NCI-H2029 treated with DMSO at 0.1 percent for 48 hours (cell line): Measurements from ENCODE around the gene DHRS7B.
"Not testable (repeated sequence)": the region's sequence is repeated elsewhere in the genome, so short reads cannot be mapped to it uniquely, and the experiment has no call there.

Experiments used
- DNase-seq: peaks from one replicate; lab custom pipeline; 2025; lab: John Stamatoyannopoulos, UW

The DHRS7B gene, protein sequence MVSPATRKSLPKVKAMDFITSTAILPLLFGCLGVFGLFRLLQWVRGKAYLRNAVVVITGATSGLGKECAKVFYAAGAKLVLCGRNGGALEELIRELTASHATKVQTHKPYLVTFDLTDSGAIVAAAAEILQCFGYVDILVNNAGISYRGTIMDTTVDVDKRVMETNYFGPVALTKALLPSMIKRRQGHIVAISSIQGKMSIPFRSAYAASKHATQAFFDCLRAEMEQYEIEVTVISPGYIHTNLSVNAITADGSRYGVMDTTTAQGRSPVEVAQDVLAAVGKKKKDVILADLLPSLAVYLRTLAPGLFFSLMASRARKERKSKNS

DNA sequence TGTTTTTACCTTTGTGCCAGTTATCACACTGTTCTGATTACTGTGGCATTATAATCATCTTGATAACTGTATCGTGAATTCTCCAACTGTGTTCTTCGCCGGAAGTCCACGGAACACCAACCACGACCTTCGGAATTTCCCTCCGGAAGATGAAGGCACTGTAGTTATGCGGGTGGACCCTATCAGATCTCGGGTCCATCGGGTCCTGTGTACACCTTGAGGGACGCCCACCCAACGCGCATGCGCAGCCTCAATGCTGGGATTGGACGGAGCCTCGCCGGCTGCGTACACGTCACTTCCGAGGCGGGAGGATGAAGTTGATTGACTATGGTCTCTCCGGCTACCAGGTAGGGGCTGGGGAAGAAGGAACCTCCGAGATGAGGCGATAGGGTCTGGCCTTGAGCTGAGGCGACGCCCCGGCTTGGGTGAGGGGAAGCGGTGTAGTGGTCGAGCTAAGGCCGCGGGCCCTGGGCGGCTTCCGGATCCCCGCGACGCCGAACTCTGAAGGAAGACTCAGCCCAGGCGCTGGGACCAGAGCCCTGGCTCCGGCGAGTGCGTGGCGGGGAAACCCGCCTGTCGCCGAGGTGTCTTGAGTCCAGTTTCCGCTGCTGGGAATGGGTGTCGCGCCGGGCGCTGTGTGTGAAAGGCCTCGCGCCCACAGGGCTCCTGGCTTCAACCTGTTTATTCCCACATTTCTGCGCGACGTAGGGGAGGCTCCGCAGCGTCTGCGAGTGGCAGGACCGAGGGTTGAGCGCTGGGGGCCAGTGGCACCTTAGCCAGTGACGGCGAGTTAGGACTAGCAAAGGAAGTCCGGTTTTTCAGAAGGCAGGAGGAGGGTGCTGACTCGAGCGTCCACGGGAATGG, at the start of gene DHRS7B:
DHRS7B (plus strand) TSS at position 320 of the 864 bp plus-strand sequence; CDS start at position 328, 8 bp downstream.
- peak; percentile 57 for DNase-seq

DNA sequence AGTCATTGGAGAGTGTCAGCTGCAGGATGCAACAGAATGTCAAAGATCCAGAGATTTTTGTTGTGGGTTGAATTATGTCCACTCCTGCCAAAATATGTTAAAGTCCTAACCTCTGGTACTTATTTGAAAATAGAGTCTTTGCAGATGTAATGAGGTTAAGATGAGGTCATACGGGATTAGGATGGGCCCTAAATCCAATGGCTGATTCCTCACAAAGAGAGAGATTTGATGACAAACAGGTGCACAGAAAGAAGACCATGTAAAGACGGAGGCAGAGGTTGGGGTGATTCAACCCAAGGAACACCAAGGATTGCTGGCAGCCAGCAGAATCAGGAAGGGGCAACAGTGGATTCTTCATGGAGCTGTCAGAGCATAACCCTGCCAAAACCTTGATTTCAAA, 49.5 kb upstream of the DHRS7B start:
- no peak for DNase-seq

DNA sequence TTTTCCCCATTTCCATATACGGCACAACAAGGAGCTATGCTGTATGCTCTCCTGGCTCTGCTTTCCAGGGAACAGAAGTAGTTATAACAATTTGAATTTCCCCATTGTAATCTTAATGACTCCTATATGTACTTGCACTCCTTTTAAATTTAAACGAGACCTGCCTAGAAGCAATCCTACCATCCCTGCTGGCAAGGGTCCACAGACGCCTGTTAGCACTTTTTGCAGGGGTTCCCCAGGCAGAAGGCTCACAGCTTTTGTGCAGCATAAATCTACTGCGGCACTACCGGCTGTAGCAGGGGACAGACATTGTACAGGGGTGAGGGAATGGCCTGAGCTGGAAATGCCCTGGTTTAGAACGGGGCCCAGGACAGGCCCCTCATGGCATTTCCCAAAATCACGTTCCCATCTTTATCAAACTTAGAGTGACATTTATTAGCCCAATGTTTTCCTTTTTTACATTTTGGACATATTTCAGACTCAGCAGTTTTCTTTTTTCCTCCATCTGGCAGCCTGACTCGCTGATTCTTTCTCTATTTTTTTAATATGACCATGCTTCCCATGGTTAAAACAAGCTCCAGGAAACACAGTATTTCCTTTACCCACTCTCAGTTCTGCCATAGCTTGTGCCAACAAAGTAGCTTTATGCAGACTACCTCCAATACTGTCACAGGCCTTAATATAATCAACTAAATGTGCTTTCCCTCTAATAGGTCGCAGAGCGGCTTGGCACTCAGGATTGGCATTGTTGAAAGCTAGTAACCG, 48.6 kb upstream of the DHRS7B start:
- DNase-seq = no peak

DNA sequence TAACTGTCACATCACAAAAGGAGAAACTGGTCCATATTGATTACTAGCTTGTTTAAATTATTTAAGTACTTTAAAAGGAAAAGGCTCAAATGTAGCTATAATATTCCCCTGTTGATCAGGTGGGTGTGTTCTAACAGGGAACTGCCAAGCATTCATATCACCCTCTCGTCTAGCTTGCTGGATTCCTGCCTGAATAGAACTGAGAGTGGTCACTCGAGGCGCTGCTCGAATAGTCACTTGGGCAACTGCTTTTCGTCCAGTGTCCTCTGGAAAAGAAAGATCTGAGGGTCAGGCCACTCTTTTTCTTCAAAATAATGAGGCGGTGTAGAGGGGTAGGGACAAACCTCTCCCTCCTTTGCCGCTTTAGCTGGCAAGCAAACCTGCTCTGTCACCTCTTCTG, 47.6 kb upstream of the DHRS7B start:
- DNase-seq = no peak

DNA sequence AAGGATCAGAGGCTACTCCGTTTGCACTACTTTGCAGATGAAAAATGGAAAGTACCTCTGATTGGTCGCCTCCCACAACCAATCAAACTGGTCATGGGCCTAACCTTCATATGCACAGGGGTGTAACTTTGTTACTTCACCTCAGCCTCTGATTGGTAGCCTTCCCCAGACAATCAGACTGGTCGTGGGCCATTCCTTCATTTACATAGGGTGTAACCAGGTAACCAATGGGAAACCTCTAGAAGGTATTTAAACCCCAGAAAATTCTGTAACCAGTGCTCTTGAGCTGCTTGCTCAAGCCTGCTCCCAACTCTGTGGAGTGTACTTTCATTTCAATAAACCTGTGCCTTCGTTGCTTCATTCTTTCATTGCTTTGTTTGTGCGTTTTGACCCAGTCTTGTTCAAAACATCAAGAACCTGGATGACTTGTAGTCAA, 44.7 kb upstream of the DHRS7B start:
- no peak for DNase-seq

DNA sequence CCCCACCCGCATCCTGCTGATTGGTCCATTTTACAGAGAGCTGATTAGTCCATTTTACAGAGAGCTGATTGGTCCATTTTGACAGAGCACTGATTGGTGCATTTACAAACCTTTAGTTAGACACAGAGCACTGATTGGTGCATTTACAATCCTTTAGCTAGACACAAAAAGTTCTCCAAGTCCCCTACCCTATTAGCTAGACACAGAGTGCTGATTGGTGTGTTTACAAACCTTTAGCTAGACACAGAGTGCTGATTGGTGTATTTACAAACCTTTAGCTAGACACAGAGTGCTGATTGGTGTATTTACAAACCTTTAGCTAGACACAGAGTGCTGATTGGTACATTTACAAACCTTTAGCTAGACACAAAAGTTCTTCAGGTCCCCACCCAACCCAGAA, 41.5 kb upstream of the DHRS7B start:
- not testable (repeated sequence) for DNase-seq

DNA sequence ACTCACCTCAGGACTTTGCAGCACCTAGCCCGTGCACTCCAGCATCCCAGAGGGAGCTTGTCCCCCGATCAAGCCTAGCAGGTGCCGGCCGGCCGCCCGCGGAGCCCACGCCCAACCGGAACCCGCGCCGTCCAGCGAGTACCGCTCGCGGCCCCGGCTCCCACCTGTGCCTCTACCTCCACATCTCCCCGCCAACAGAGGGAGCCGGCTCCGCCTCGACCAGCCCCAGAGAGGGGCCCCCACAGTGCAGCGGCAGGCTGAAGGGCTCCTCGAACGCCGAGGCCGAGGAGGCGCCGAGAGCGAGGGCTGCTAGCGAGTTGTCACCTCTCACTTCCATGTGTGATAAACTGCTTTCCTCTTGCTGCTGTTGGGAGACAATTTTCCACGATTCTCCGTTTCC, 41.1 kb upstream of the DHRS7B start:
- DNase-seq = no peak

DNA sequence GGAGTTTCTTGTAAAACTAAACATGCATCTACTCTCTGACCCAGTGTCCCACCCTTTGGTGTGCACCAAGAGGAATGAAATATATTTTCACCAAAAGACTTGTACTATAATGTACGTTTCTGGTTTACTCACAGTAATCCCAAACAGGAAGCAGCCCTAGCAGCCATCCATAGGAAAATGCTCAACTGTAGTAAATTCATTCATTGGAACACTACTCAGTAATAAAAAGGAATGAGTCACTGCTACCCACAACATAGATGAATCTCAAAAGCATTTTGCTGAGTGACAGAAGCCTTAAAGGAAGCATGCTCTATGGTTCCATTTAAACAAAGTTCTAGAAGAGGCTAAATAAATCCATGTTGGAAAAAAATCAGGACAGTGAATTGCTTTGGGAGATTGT, 37.6 kb upstream of the DHRS7B start:
- DNase-seq = no peak

DNA sequence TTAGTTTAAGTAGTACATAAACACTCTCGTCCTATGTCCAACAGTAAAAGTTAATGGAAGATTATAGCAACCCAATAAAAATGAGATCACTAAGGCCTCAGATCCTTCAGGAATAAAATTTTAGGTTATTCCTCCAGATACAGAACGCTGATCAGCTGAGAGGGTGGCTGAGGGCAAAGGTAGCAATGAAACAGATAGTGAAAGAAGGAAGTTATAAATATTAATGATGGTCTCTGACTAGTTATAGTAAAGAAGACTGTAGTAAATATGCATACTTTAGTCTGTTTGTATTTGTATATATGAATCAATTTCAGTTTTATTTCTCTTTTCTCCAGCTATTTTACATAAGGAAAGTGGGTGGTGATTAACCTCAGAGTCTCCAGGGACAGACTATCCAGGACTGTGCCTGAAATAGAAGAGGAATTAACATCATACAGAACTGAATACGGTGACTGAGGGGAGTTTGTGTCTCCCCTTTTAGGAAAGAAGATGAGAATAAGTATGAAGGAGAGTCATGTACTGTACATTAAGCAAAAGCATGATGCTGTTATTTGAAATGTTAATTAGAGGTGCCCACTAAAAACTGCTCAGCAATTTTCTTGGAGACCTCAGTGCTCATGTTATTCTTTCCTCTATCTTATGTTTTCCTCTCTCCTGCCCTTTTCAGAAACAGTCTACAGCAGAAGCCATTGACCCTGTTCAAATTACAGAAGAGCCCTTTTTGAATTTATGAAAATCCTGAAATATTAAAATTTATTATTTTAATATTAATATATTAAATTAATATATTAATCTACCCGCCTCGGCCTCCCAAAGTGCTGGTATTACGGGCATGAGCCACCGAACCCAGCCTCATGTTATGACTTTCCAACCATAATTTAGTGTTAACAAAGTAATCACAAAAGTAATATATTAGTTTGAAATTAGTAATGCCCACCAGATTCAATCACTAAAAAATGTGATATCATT, 36.5 kb upstream of the DHRS7B start:
- no peak for DNase-seq

DNA sequence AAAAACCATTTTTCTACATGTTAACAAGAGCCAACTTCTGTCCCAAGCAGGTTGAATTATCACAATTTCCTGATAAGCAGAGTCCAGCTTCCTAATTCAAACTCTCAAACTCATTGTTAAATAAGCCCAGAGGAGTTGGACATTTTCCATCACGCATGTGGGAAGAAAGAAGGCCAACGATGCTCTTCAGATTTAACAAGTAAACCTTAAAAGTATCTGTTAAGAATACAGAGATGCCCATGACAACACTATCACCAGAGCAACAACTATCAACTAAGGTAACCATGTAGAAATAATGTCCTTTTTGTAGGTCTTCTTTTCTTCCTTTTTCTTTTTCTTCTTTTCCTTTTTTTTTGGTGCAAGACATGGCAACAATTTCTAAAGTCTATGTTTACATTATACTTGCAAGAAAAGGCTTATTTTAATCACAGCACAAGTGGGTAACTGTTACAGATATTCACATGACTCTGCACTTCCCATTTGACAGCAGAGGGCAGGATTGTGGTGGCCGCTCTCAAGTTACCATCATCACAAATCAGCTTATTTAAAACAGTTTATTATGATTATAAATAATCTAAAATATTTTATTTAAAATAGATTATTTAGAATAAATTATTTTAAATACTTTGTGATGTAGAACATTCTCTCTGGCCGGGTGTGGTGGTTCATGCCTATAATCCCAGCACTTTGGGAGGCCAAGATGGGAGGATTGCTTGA, 35.7 kb upstream of the DHRS7B start:
- no peak for DNase-seq

DNA sequence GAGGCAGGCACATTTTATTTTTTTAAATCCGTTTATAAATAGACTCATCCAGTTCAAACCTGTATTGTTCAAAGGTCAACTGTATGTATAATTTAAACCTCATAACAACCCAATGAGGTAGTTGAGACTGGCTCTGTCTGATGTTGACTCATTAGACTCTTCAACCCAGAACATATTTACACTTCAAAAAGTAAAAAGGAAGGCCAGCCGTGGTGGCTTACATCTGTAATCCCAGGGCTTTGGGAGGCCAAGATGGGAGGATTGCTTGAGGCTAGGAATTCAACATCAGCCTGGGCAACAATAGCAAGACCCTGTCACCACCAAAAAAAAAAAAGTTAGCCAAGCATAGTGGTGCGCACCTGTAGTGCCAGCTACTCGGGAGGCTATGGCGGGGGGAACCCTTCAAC, 32.5 kb upstream of the DHRS7B start:
- DNase-seq = no peak

DNA sequence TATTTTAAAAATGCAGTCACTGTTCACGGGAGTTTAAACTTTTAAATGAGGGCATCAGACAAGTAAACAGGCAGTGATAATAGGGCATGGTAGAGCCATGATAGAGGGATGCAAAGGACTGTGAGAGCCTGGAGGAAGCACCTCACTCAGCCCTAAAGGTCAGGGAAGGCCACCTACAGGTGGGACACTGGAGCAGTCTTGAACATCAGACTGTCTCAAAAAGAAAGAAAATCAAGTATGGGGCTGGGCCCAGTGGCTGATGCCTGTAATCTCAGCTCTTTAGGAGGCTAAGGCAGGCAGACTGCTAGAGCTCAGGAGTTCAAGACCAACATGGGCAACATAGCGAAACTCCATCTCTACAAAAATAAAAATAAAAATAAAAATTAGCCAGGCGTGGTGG, 31.0 kb upstream of the DHRS7B start:
- no peak for DNase-seq

DNA sequence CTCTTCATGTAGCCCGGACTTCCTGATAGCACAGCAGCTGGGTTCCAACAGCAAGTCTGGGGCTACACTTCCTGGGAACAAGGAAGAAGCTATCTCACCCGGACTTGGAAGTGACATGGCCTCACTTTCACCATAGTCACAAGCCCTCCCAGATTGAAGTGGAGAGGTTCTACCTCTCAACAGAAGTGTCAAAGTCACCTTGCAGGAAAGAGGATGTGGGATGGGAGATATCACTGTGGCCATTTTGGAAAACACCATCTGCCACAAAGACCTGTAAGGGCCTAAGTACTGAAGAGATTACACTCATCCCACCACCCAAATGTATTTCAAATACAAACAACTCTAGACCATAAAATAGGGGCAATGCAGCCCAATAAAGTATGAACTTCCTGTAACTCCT, 29.9 kb upstream of the DHRS7B start:
- no peak for DNase-seq

DNA sequence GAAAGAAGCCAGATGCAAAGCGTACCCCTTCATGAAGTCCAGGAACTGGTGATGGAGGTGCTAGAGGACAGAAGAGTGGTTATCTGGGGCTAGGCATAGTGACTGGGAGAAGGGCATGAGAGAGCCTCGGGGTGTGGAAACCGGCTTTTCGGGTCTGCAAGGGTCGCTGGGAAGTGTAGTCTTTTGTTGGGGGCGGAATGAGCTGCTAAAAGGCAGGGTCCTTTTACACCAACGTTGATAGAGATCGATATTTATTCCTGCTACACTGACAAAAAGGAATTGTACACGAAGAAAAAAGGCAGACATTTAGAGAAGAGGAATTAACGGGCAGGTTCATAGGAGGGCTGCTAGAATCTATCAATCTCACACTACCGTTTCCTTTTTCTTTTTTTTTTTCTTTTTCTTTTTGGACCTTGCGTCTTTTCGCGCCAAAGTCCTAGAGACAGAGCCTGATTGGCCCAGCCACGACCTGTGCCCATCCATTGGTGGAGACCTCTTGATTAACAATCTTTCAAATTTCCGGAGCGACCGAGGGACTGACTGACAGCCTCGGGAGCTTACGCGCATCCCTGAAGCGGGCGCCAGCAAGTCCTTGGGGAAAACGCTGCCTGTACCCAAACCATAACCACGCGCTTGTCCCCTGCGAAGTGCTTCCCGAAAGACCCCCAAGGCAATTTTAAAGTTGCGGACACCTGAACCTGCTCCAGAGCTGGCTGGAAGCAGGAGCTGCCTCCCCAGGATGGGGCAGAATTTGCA, 27.7 kb upstream of the DHRS7B start:
- DNase-seq = peak; percentile 56

DNA sequence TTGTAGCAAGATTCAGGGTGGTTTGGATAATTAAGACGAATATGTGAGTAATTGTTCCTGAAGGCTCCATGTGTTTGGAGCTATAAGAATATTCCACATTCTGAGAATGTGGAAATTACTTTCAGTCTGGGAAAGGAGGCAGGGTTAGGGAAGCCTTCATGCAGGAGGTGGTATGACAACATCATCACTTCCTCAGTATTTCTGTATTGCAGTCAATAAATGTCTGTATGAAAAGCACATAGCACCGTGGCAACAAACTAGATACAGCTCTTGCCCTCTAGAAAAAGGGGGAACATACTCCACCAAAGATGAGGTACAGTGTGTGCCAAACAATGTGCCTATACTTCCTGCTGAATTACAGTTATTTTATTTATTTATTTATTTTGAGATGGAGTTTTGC, 26.1 kb upstream of the DHRS7B start:
- DNase-seq = no peak

DNA sequence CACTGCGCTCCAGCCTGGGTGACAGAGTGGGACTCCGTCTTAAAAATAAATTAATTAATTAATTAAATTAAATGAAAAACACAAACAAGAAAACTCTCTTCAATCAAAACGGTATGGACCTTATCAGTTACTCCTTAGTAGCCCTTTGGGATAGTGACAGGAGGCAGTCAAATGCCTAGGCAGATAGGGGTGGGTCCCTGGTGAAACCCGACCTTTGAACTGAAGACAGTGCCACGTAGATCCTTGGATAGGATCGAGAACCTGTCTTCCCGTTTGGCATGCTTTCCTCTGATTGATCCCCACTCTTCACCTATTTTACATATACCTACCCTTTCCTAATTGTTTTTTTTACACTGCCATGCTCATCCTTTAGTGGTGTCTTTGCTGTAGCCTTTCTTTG, 22.2 kb upstream of the DHRS7B start:
- no peak for DNase-seq

DNA sequence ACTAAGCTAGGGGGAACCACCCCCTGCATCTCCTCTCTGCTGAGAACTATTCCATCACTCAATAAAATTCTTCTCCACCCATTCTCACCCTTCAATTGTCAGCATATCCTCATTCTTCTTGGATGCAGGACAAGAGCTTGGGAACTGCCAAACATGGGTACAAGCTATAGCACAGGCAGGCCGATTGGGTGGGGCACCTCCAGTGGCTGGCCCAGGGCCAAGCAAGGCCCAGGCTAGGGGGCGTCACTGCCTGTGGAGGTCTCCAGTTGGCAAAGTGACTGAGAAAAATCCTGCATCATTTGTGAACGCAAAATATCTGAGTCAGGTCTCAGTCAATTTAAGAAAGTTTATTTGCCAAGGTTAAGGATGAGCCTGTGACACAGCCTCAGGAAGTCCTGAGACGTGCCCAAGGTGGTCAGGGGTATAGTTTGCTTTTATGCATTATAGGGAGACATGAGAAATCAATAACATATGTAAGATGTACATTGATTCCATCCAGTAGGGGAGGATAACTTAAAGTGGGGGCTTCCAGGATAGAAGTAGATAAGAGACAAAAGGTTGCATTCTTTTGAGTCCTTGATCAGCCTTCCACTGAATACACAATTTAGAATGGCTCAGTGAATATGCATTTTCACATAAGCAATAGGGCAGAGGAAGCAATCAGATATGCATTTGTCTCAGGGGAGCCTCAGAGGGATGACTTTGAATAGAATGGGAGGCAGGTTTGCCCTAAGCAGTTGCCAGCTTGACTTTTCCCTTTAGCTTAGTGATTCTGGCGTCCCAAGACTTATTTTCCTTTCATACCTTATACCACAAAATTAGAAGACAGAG, 21.5 kb upstream of the DHRS7B start:
- DNase-seq = no peak

DNA sequence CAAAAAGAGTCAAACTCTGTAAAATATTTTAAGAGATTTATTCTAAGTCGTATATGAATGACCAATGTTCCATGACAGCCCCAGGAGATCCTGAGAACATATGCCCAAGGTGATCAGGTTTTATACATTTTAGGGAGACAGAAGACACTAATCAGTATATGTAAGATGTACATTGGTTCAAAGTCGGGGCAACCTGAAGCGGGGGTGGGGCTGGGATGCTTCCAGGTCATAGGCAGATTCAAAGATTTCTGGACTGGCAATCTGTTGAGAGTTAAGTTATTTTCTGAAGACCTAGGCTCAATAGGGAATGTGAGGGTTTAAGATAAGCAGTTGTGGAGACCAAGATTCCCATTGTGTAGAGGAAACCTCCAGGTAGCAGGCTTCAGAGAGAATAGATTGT, 20.4 kb upstream of the DHRS7B start:
- no peak for DNase-seq

DNA sequence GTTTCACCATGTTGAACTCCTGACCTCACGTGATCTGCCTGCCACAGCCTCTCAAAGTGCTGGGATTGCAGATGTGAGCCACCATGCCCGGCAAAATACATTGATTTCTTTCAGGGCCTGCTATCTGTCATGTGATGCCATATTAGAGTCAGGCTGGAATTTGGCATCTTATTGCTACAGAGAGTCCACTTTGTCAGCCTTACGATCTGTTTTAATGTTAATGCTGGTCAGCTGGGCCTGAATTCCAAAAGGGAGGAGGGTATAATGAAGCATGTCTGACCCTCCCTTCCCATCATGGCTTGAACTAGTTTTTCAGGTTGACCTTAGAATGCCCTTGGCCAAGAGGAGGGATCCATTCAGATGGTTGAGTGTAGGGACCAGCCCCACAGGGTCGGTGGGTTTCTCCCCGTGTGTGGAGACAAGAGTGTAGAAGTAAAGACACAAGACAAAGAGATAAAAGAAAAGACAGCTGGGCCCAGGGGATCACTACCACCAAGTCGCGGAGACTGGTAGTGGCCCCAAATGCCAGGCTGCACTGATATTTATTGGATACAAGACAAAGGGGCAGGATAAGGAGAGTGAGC, 19.6 kb upstream of the DHRS7B start:
- not testable (repeated sequence) for DNase-seq
